K562 (cell line): Measurements from ENCODE around the gene PELI3. TPM values are rescaled to one million over a fixed set of nuclear protein-coding genes. Genes with fewer than 3 reads are reported as not detected.

ENCODE experiments used
- ARHGAP35 ChIP-seq: fragments of 450-650 bp; IDR thresholded peaks from 2 replicates; pipeline ENCODE4 v1.6.1; 2018; ENCODE audit not compliant: partially characterized antibody
- CBFA2T2 ChIP-seq: fragments of 450-650 bp; conservative IDR thresholded peaks from 2 replicates; pipeline ENCODE4 v1.6.1; 2017; ENCODE audit warnings: mild to moderate bottlenecking
- ELF1 ChIP-seq: fragments of 200-800 bp; sonication (Bioruptor generic); IDR thresholded peaks from 2 replicates; pipeline ENCODE4 v1.6.1; 2016; ENCODE audit warnings: missing genetic modification characterization, missing compliant biosample characterization
- FOXM1 ChIP-seq, 2 experiments: fragments of 450-650 bp in 1 of 2; sonication (generic) in 1 of 2; formaldehyde crosslinking in 1 of 2; IDR thresholded peaks; 2 replicates each; pipeline versions ENCODE4 v1.6.1 to v1.9.0; 2017 to 2022; ENCODE audit warnings: low read depth in 2 of 2, mild to moderate bottlenecking in 2 of 2, missing genetic modification reagents in 1 of 2, moderate library complexity in 1 of 2
- MTF1 ChIP-seq: fragments of 250-450 bp; sonication (Bioruptor Pico); IDR thresholded peaks from 2 replicates; pipeline ENCODE4 v1.9.0; 2021; ENCODE audit warnings: moderate library complexity, mild to moderate bottlenecking, inconsistent platforms, borderline replicate concordance
- POU5F1 ChIP-seq: fragments of 150-350 bp; IDR thresholded peaks from 2 replicates; pipeline ENCODE4 v1.6.1; 2014; ENCODE audit warnings: borderline replicate concordance, low read length, low read depth, mild to moderate bottlenecking; ENCODE audit not compliant: partially characterized antibody
- RUNX1 ChIP-seq: sonication (generic); IDR thresholded peaks from 2 replicates; pipeline ENCODE4 v1.6.1; 2016; ENCODE audit warnings: antibody characterized with exemption, low read depth
- TCF7 ChIP-seq: sonication (generic); IDR thresholded peaks from 2 replicates; pipeline ENCODE4 v1.6.1; 2016; ENCODE audit warnings: antibody characterized with exemption, borderline replicate concordance
- TRIM28 ChIP-seq: fragments of 450-650 bp; IDR thresholded peaks from 2 replicates; pipeline ENCODE4 v1.6.1; 2017
- ZNF124 ChIP-seq: sonication (generic); formaldehyde crosslinking; IDR thresholded peaks from 2 replicates; pipeline ENCODE4 v1.8.1; 2022; ENCODE audit warnings: missing genetic modification reagents
- ZNF197 ChIP-seq: fragments of 200-800 bp; sonication (Bioruptor generic); IDR thresholded peaks from 2 replicates; pipeline ENCODE4 v1.6.1; 2016; ENCODE audit warnings: low read depth, missing genetic modification characterization, missing compliant biosample characterization
- ZNF57 ChIP-seq: fragments of 450-650 bp; formaldehyde crosslinking; IDR thresholded peaks from 2 replicates; pipeline ENCODE4 v1.4.0; 2020; ENCODE audit warnings: mild to moderate bottlenecking, moderate library complexity
- ZNF76 ChIP-seq: fragments of 250-450 bp; sonication (Bioruptor Pico); IDR thresholded peaks from 2 replicates; pipeline ENCODE4 v1.4.0; 2020; ENCODE audit warnings: mild to moderate bottlenecking, moderate library complexity, borderline replicate concordance
- polyA plus RNA-seq, 8 experiments: library from polyadenylated mRNA; depleted of rRNA in 4 of 8; stranded (reverse) in 5 of 8; unstranded in 3 of 8; fragments of >200 nt; fragmentation: Nextera tagmentation in 2 of 8; fragmentation: Illumina TruSeq in 1 of 8; extraction: Ambion mirVana in 2 of 8; extraction: Trizol in 1 of 8; gene quantifications; 2 replicates each; pipeline versions ENCODE4 v1.2.1 to v1.2.3, GENCODE V29; 2011 to 2014; ENCODE audit warnings: inconsistent platforms in 1 of 8, missing spikeins in 1 of 8
- total RNA-seq, 7 experiments: library from RNA; depleted of rRNA in 6 of 7; stranded (reverse); fragments of >200 nt in 6 of 7; fragmentation: Illumina TruSeq in 2 of 7; extraction: Trizol in 2 of 7; gene quantifications; 2 replicates each; pipeline versions ENCODE4 v1.2.1 to v1.2.3, GENCODE V29; 2011 to 2021; ENCODE audit warnings: low replicate concordance in 1 of 7
- TF ChIP-seq, protein P1 (sequence below): fragments of 450-650 bp; conservative IDR thresholded peaks from 2 replicates; pipeline ENCODE4 v1.6.1; 2016; ENCODE audit warnings: missing genetic modification characterization, low read depth, mild to moderate bottlenecking, control low read depth, missing compliant biosample characterization
- TF ChIP-seq, protein P2 (sequence below), 3 experiments: IDR thresholded peaks in 2 of 3; conservative IDR thresholded peaks in 1 of 3; 2 replicates each; pipeline ENCODE4 v1.5.1; 2011 to 2012; ENCODE audit warnings: low read length in 3 of 3, mild to moderate bottlenecking in 3 of 3, control low read depth in 2 of 3, improper control_type of control experiment in 1 of 3, inconsistent platforms in 1 of 3, low read depth in 1 of 3, mixed read lengths in 1 of 3, moderate library complexity in 1 of 3; ENCODE audit not compliant: insufficient read depth in 2 of 3
- TF ChIP-seq, protein P3 (sequence below): sonication (generic); formaldehyde crosslinking; IDR thresholded peaks from 2 replicates; pipeline ENCODE4 v1.8.1; 2023; ENCODE audit warnings: mild to moderate bottlenecking, missing genetic modification reagents, moderate library complexity
- TF ChIP-seq, protein P4 (sequence below), 2 experiments: fragments of 450-650 bp in 1 of 2; IDR thresholded peaks; 2 replicates each; pipeline ENCODE4 v1.6.1; 2011 to 2017; ENCODE audit warnings: low read depth in 2 of 2, antibody characterized with exemption in 1 of 2, borderline replicate concordance in 1 of 2, low read length in 1 of 2, mild to moderate bottlenecking in 1 of 2, mixed read lengths in 1 of 2; ENCODE audit not compliant: control insufficient read depth in 1 of 2

PELI3 gene
- total and polyA plus RNA-seq, 9 of the 15 experiments (the other 6 are each of a cell fraction or from before 2014, with no cell fraction given) = 0.17 to 4.2 (median 1.9) TPM

DNA sequence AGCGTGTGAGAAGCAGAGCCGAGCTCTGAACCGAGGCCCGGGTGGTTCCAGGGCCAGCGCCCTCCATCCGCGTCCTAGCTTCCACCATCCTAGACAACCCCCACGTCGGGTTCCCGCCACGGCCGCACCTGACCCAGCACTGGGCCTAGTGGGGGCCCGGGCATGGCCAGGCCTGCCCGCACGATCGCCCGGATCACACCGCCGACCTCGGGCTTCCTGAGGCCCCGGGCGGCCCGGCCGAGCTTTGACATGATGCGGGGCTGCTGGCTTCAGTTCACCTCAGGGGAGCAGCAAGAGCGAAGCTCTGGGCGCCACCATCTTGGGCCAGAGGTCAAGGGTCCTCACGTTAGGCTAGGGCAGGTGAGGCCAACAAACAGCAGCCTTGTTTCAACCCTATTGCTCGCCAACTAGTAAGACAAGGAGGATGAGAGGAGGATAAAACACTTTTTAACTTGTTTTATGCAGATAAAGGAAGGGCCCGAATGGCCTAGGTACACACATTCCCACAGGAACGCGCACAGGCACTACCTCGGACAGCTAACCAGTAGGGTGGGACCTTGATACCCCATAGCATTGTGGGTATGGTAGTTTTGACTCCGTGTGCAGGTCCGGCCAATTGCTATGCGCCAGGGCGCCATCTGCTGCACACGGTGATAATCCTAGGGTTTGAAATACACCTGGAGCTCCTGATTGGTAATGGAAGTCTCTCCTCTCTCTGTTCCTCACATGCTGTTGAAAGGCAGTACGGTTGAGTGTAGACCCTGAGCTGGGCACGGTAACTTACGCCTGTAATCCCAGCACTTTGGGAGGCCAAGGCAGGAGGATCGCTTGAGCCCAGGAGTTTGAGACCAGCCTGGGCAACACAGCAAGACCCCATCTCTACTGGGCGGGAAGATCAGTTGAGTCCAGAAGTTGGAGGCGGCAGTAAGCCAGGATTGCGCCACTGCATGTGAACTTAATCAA, 27.9 kb upstream of the PELI3 start, which contains the start of gene MRPL11 (continued):
- TF ChIP-seq CBFA2T2 (no peak), ARHGAP35 (no peak), ZNF197 (no peak), ZNF57 (CRISPR knock-in tag) (no peak), POU5F1 (peak; percentile 11), ELF1 (tag) (peak; percentile 34; the same call in 1 of the 2 replicates), ZNF76 (CRISPR knock-in tag) (no peak), ZNF124 (no peak), TCF7 (no peak), RUNX1 (no peak), TRIM28 (peak; percentile 48; the same call in 1 of the 2 replicates), FOXM1 (IDR thresholded peaks at IDR 0.05; ENCODE audit: low read depth) (peak; percentile 58; the same call in 1 of the 2 replicates), FOXM1 (CRISPR knock-in tag; IDR thresholded peaks at IDR 0.05; ENCODE audit: low read depth) (no peak), MTF1 (CRISPR knock-in tag) (no peak)
- TF ChIP-seq, protein P1, sequence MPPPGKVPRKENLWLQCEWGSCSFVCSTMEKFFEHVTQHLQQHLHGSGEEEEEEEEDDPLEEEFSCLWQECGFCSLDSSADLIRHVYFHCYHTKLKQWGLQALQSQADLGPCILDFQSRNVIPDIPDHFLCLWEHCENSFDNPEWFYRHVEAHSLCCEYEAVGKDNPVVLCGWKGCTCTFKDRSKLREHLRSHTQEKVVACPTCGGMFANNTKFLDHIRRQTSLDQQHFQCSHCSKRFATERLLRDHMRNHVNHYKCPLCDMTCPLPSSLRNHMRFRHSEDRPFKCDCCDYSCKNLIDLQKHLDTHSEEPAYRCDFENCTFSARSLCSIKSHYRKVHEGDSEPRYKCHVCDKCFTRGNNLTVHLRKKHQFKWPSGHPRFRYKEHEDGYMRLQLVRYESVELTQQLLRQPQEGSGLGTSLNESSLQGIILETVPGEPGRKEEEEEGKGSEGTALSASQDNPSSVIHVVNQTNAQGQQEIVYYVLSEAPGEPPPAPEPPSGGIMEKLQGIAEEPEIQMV (tag) = no peak
- TF ChIP-seq, protein P2, sequence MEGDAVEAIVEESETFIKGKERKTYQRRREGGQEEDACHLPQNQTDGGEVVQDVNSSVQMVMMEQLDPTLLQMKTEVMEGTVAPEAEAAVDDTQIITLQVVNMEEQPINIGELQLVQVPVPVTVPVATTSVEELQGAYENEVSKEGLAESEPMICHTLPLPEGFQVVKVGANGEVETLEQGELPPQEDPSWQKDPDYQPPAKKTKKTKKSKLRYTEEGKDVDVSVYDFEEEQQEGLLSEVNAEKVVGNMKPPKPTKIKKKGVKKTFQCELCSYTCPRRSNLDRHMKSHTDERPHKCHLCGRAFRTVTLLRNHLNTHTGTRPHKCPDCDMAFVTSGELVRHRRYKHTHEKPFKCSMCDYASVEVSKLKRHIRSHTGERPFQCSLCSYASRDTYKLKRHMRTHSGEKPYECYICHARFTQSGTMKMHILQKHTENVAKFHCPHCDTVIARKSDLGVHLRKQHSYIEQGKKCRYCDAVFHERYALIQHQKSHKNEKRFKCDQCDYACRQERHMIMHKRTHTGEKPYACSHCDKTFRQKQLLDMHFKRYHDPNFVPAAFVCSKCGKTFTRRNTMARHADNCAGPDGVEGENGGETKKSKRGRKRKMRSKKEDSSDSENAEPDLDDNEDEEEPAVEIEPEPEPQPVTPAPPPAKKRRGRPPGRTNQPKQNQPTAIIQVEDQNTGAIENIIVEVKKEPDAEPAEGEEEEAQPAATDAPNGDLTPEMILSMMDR (IDR thresholded peaks at IDR 0.05 in 2 of 3, conservative IDR thresholded peaks at IDR 0.05 in 1 of 3; ENCODE audit: insufficient read depth in 2 of 3, low read depth in 1 of 3, low read length in 3 of 3) = peak; percentile 78 to 91 (median 91)
- TF ChIP-seq, protein P3, sequence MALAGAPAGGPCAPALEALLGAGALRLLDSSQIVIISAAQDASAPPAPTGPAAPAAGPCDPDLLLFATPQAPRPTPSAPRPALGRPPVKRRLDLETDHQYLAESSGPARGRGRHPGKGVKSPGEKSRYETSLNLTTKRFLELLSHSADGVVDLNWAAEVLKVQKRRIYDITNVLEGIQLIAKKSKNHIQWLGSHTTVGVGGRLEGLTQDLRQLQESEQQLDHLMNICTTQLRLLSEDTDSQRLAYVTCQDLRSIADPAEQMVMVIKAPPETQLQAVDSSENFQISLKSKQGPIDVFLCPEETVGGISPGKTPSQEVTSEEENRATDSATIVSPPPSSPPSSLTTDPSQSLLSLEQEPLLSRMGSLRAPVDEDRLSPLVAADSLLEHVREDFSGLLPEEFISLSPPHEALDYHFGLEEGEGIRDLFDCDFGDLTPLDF (CRISPR knock-in tag) = peak; percentile 52; the same call in 1 of the 2 replicates
- TF ChIP-seq, protein P4, sequence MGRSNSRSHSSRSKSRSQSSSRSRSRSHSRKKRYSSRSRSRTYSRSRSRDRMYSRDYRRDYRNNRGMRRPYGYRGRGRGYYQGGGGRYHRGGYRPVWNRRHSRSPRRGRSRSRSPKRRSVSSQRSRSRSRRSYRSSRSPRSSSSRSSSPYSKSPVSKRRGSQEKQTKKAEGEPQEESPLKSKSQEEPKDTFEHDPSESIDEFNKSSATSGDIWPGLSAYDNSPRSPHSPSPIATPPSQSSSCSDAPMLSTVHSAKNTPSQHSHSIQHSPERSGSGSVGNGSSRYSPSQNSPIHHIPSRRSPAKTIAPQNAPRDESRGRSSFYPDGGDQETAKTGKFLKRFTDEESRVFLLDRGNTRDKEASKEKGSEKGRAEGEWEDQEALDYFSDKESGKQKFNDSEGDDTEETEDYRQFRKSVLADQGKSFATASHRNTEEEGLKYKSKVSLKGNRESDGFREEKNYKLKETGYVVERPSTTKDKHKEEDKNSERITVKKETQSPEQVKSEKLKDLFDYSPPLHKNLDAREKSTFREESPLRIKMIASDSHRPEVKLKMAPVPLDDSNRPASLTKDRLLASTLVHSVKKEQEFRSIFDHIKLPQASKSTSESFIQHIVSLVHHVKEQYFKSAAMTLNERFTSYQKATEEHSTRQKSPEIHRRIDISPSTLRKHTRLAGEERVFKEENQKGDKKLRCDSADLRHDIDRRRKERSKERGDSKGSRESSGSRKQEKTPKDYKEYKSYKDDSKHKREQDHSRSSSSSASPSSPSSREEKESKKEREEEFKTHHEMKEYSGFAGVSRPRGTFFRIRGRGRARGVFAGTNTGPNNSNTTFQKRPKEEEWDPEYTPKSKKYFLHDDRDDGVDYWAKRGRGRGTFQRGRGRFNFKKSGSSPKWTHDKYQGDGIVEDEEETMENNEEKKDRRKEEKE (IDR thresholded peaks at IDR 0.05; ENCODE audit: borderline replicate concordance in 1 of 2, control insufficient read depth in 1 of 2, low read depth in 2 of 2, low read length in 1 of 2) = 0 out of 4 replicates have a peak, but pooled peaks of 1 of the 2 experiments have one; percentile 64
